Testis (tissue), 3 donors: ENCODE data around the gene SCIN. TPM values are rescaled to one million over a fixed set of nuclear protein-coding genes. Genes with fewer than 3 reads are reported as not detected.

ENCODE experiments used
- DNase-seq: peaks from one replicate; pipeline ENCODE4 v3.0.0-alpha.2; 2019
- H3K27ac ChIP-seq, 2 donors: fragments of 200-600 bp; sonication (generic); one replicate each; pipeline ENCODE4 v1.5.1; 2019
- H3K27me3 ChIP-seq: fragments of 200-600 bp; sonication (generic); one replicate; pipeline ENCODE4 v1.5.1; 2019
- H3K36me3 ChIP-seq: fragments of 200-600 bp; sonication (generic); one replicate; pipeline ENCODE4 v1.5.1; 2017; ENCODE audit warnings: low read depth; ENCODE audit errors: missing control alignments
- H3K4me1 ChIP-seq: fragments of 200-600 bp; sonication (generic); one replicate; pipeline ENCODE4 v1.5.1; 2019
- H3K4me3 ChIP-seq, 2 donors: fragments of 200-600 bp; sonication (generic); one replicate each; pipeline ENCODE4 v1.5.1; 2017 to 2019
- H3K9me3 ChIP-seq: fragments of 200-600 bp; sonication (generic); one replicate; pipeline ENCODE4 v1.5.1; 2017
- POLR2A ChIP-seq: fragments of 450-650 bp; IDR thresholded peaks from one replicate; pipeline ENCODE4 v1.6.1; 2017; ENCODE audit warnings: antibody characterized with exemption, mild to moderate bottlenecking, moderate library complexity
- WGBS, 2 donors: methylation state at CpG; one replicate each; pipeline ENCODE4 v1.1.5; 2018; 5-methylcytosine and 5-hydroxymethylcytosine counted together
- intact Hi-C: fragments of 100-400 bp; cut with DNase I; formaldehyde crosslinking; loops from one replicate; pipeline ENCODE4 v1.15.1; 2023; ENCODE audit warnings: low total_unique reads
- polyA plus RNA-seq: library from polyadenylated mRNA; stranded (reverse); fragments of 350-450 nt; fragmentation: Illumina TruSeq; extraction: RNeasy Lipid Tissue Mini Kit (QIAGEN cat#74804); gene quantifications from one replicate; pipeline ENCODE4 v1.2.3, GENCODE V29; 2014; ENCODE audit warnings: low read depth, low replicate concordance; ENCODE audit not compliant: insufficient read depth
- total RNA-seq, 2 donors: library from RNA; depleted of rRNA; stranded (reverse); fragments of >200 nt; gene quantifications; one replicate each; pipeline ENCODE4 v1.2.3, GENCODE V29; 2016
- TF ChIP-seq, protein P1 (sequence below), 3 experiments: fragments of 450-650 bp in 2 of 3; fragments of 200-600 bp in 1 of 3; sonication (generic) in 1 of 3; IDR thresholded peaks; one replicate each; pipeline ENCODE4 v1.5.1; 2016 to 2019; ENCODE audit warnings: antibody characterized with exemption in 3 of 3, mild to moderate bottlenecking in 2 of 3, moderate library complexity in 1 of 3

Gene SCIN
- total and polyA plus RNA-seq, 3 donors from 2014 or later, result 4.7 to 21.9 (median 11.4) TPM

GRCh38 chr7:12692035-12692434 lies 121.5 kb downstream of the SCIN start:
- Histone ChIP-seq H3K9me3 (no peaks in the 10 kb centered on the region), H3K27me3 (no peaks in the 10 kb centered on the region), H3K27ac (no peak overlapping the region), H3K4me1 (peaks cover 5% of the 10 kb centered on the region), H3K4me3 (no peak overlapping the region), H3K36me3 (no peaks in the 10 kb centered on the region)
- WGBS, 2 donors, result 88 to 92% methylated on average over 1 of the region's 1 CpG
- no peak for TF ChIP-seq POLR2A
- TF ChIP-seq, protein P1, sequence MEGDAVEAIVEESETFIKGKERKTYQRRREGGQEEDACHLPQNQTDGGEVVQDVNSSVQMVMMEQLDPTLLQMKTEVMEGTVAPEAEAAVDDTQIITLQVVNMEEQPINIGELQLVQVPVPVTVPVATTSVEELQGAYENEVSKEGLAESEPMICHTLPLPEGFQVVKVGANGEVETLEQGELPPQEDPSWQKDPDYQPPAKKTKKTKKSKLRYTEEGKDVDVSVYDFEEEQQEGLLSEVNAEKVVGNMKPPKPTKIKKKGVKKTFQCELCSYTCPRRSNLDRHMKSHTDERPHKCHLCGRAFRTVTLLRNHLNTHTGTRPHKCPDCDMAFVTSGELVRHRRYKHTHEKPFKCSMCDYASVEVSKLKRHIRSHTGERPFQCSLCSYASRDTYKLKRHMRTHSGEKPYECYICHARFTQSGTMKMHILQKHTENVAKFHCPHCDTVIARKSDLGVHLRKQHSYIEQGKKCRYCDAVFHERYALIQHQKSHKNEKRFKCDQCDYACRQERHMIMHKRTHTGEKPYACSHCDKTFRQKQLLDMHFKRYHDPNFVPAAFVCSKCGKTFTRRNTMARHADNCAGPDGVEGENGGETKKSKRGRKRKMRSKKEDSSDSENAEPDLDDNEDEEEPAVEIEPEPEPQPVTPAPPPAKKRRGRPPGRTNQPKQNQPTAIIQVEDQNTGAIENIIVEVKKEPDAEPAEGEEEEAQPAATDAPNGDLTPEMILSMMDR (IDR thresholded peaks at IDR 0.05), result no peak
- DNase-seq, result no peak
- intact Hi-C loops, result no loop called here

DNA sequence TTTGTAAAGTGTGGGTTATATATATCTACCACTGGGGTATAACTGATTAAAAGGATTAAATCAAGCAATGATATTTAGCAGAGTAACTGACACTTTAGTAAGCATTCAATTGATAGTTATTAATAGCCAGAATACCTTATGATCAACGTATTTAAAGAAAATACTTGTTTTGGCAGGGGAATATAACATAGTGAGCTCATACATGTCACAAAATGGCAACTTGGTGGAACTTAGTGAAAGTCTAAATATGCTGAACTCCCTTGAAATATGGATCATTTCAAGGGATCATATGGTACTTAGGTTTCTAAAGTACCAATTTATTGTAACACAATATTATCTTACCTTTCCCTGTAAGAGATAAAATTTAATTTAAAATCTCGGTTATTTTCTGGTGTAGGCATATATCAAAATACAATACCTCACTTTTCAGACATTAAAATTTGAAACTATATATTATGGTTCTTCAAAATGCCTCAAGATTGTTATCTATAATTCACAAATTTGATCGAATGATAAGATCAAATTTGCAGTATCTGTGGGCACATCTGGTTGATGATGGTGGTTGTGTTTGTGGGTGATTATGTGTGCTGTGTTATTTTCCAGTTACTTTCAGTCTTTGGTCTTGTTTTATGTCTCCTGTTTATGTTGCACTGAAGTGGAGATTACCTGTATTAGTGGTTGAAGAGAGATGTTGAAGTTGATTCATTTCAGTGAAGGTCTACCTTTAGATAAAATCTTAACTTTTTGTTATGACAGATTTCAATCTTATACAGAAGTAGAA lies 122.1 kb downstream of the SCIN start:
- no peak overlapping the region for H3K4me3 ChIP-seq
- no peaks in the 10 kb centered on the region for H3K27me3 ChIP-seq
- intact Hi-C loops, result no loop called here
- H3K9me3 ChIP-seq, result no peaks in the 10 kb centered on the region
- no peaks in the 10 kb centered on the region for H3K36me3 ChIP-seq
- TF ChIP-seq POLR2A, result no peak
- TF ChIP-seq, protein P1 (IDR thresholded peaks at IDR 0.05), result no peak
- H3K4me1 ChIP-seq, result peaks cover 5% of the 10 kb centered on the region
- DNase-seq, result no peak
- 30 to 54% methylated on average over 3 of the region's 3 CpGs for WGBS, 2 donors
- no peak overlapping the region for H3K27ac ChIP-seq

- intact Hi-C loops, result no loop called here
- H3K27ac ChIP-seq, result no peak overlapping the region
- H3K27me3 ChIP-seq, result no peaks in the 10 kb centered on the region
- H3K4me3 ChIP-seq, result no peak overlapping the region
- H3K9me3 ChIP-seq, result no peaks in the 10 kb centered on the region
- TF ChIP-seq, protein P1 (IDR thresholded peaks at IDR 0.05), result no peak
- no peak for TF ChIP-seq POLR2A
- H3K36me3 ChIP-seq, result no peaks in the 10 kb centered on the region
- no peaks in the 10 kb centered on the region for H3K4me1 ChIP-seq
- WGBS, 2 donors, result 80 to 84% methylated on average over 1 of the region's 1 CpG
- DNase-seq, result no peak
These were observed 124.3 kb downstream of the SCIN start for GRCh38 chr7:12694817-12695216.

DNA sequence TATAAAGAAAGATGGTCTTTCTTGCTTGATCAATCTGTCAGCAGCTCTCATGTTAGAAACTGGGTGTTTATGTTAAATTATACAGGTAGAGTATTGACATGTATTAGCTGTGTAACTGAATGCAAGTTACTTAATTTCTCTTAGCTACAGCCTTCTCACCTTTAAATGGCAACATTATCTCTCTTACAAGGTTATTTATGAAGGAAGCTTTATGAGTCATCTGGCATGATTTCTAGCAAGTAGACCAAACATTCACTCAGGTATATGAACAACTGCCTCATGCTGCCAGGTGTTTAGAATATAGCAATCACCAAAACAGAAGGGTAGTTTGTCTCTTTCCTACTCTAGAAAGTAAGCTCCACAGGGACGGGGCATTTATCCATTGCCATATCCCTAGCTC lies 125.4 kb downstream of the SCIN start:
- no peaks in the 10 kb centered on the region for H3K36me3 ChIP-seq
- H3K4me1 ChIP-seq, result no peaks in the 10 kb centered on the region
- no peak for DNase-seq
- no peak for TF ChIP-seq POLR2A
- no peaks in the 10 kb centered on the region for H3K9me3 ChIP-seq
- 78 to 90% methylated on average over 1 of the region's 1 CpG for WGBS, 2 donors
- no peak overlapping the region for H3K27ac ChIP-seq
- no peaks in the 10 kb centered on the region for H3K27me3 ChIP-seq
- intact Hi-C loops, result no loop called here
- no peak overlapping the region for H3K4me3 ChIP-seq

GRCh38 chr7:12699299-12699698 lies 128.8 kb downstream of the SCIN start:
- H3K4me3 ChIP-seq, result no peak overlapping the region
- H3K9me3 ChIP-seq, result no peaks in the 10 kb centered on the region
- H3K27me3 ChIP-seq, result no peaks in the 10 kb centered on the region
- H3K27ac ChIP-seq, result no peak overlapping the region
- H3K4me1 ChIP-seq, result no peaks in the 10 kb centered on the region
- intact Hi-C loops, result no loop called here
- no peak for TF ChIP-seq POLR2A
- TF ChIP-seq, protein P1 (IDR thresholded peaks at IDR 0.05), result no peak
- no peak for DNase-seq
- WGBS, 2 donors, result 90 to 95% methylated on average over 10 of the region's 10 CpGs
- no peaks in the 10 kb centered on the region for H3K36me3 ChIP-seq
